AG04450 (cell line): Measurements from ENCODE around the gene PRR19. TPM values are rescaled to one million over a fixed set of nuclear protein-coding genes. Genes with fewer than 3 reads are reported as not detected.

ENCODE experiments used
- CTCF ChIA-PET: fragments of 300-600, 350-600 bp; formaldehyde crosslinking; extraction: SDS; loops from one replicate; lab custom pipeline; 2022; ENCODE audit warnings: antibody characterized with exemption, inconsistent platforms; lab: Charles Lee
- POLR2A ChIA-PET: fragments of 350-600 bp; formaldehyde crosslinking; extraction: SDS; loops from one replicate; lab custom pipeline; 2021; ENCODE audit warnings: antibody characterized with exemption, inconsistent platforms; lab: Yijun Ruan, JAX
- DNase-seq: peaks from one replicate; pipeline ENCODE4 v3.0.0-alpha.2; 2011; ENCODE audit warnings: low read depth, low spot score
- H3K27ac ChIP-seq: one replicate; pipeline ENCODE4 v1.5.1; 2012; ENCODE audit warnings: low read depth, low read length, control low read depth
- H3K27me3 ChIP-seq: one replicate; pipeline ENCODE4 v1.6.0; 2012; ENCODE audit warnings: low read length; ENCODE audit not compliant: control insufficient read depth, insufficient read depth
- H3K4me3 ChIP-seq: 2 replicates; pipeline ENCODE4 v1.5.1; 2011; ENCODE audit warnings: mild to moderate bottlenecking, low read depth, low read length, control low read depth
- H3K9me3 ChIP-seq: 2 replicates; pipeline ENCODE4 v1.5.1; 2012; ENCODE audit warnings: low read length; ENCODE audit not compliant: control insufficient read depth, insufficient read depth
- CTCF ChIP-seq: IDR thresholded peaks from 2 replicates; pipeline ENCODE4 v1.5.1; 2011; ENCODE audit warnings: low read depth, low read length, control low read depth, inconsistent platforms
- polyA plus RNA-seq: library from polyadenylated mRNA; depleted of rRNA; stranded (reverse); fragments of >200 nt; gene quantifications from 2 replicates; pipeline ENCODE4 v1.2.3, GENCODE V29; 2011

PRR19 gene
- polyA plus RNA-seq, 1 experiment = 0.40 TPM

- DNase-seq = no peak
- peaks cover 11% of the 10 kb centered on the region for H3K27me3 ChIP-seq
- POLR2A ChIA-PET = interaction anchor here (0.9 kb wide), 1 partner anchor 12 kb away, joined by 4 read pairs; the partner anchor contains the start of genes PAFAH1B3 and PRR19
- TF ChIP-seq CTCF = no peak
- CTCF ChIA-PET = no interaction called here
- no peak overlapping the region for H3K4me3 ChIP-seq
- H3K9me3 ChIP-seq = no peaks in the 10 kb centered on the region; the same call in 1 of the 2 replicates
- H3K27ac ChIP-seq = no peak overlapping the region
Measured at GRCh38 chr19:42313840-42314755, 12.2 kb downstream of the PRR19 start.

GRCh38 chr19:42315024-42315423 is 13.1 kb downstream of the PRR19 start:
- POLR2A ChIA-PET = no interaction called here
- H3K4me3 ChIP-seq = no peak overlapping the region
- no peak overlapping the region for H3K27ac ChIP-seq
- H3K9me3 ChIP-seq = no peaks in the 10 kb centered on the region; the same call in 1 of the 2 replicates
- no peak for DNase-seq
- H3K27me3 ChIP-seq = peaks cover 11% of the 10 kb centered on the region
- CTCF ChIA-PET = no interaction called here
- no peak for TF ChIP-seq CTCF

GRCh38 chr19:42316223-42317211 is 14.6 kb downstream of the PRR19 start:
- H3K27me3 ChIP-seq = peaks cover 11% of the 10 kb centered on the region
- no peak overlapping the region for H3K27ac ChIP-seq
- H3K9me3 ChIP-seq = no peaks in the 10 kb centered on the region; the same call in 1 of the 2 replicates
- DNase-seq = no peak
- no peak for TF ChIP-seq CTCF
- ChIA-PET CTCF (no interaction called here), POLR2A (interaction anchor here (0.7 kb wide), 1 partner anchor 37 kb away, joined by 11 read pairs; no protein-coding TSS in a partner anchor)
- H3K4me3 ChIP-seq = no peak overlapping the region

GRCh38 chr19:42317535-42317934 is 15.6 kb downstream of the PRR19 start:
- CTCF ChIA-PET = no interaction called here
- Histone ChIP-seq H3K27me3 (peaks cover 14% of the 10 kb centered on the region), H3K27ac (no peak overlapping the region), H3K4me3 (no peak overlapping the region), H3K9me3 (no peaks in the 10 kb centered on the region; the same call in 1 of the 2 replicates)
- no peak for TF ChIP-seq CTCF
- POLR2A ChIA-PET = no interaction called here
- DNase-seq = no peak
